DND-41 (cell line): ENCODE results near the gene TM9SF2.
"Not testable (repeated sequence)": the region's sequence is repeated elsewhere in the genome, so short reads cannot be mapped to it uniquely, and the experiment has no call there.

ENCODE experiments used
- ATAC-seq: fragments of 200-7000 bp; cut with Tn5 transposase; 3 replicates; pipeline ENCODE4 v1.9.1; 2021; ENCODE audit warnings: low read depth; ENCODE audit not compliant: insufficient read depth
- DNase-seq: peaks from one replicate; pipeline ENCODE4 v3.0.0-alpha.2; 2020
- H2AFZ ChIP-seq: 2 replicates; pipeline ENCODE4 v1.6.0; 2012; ENCODE audit warnings: low read depth, low read length
- H3K27ac ChIP-seq: 2 replicates; pipeline ENCODE4 v1.5.1; 2012; ENCODE audit warnings: low read length, inconsistent platforms
- H3K27me3 ChIP-seq: fragments of 200-600 bp; sonication (generic); 2 replicates; pipeline ENCODE4 v1.6.0; 2012; ENCODE audit warnings: low read length, mild to moderate bottlenecking, inconsistent platforms; ENCODE audit not compliant: insufficient read depth, poor library complexity
- H3K36me3 ChIP-seq: 2 replicates; pipeline ENCODE4 v1.5.1; 2012; ENCODE audit warnings: low read length, inconsistent platforms; ENCODE audit not compliant: insufficient read depth
- H3K4me1 ChIP-seq: 2 replicates; pipeline ENCODE4 v1.5.1; 2012; ENCODE audit warnings: mild to moderate bottlenecking, low read length; ENCODE audit not compliant: insufficient read depth
- H3K4me2 ChIP-seq: 2 replicates; pipeline ENCODE4 v1.6.0; 2012; ENCODE audit warnings: mild to moderate bottlenecking, moderate library complexity, low read length, inconsistent platforms; ENCODE audit not compliant: insufficient read depth
- H3K4me3 ChIP-seq, 2 experiments: fragments of 200-600 bp in 1 of 2; shearing (Covaris generic) in 1 of 2; 2 replicates each; pipeline ENCODE4 v1.5.1; 2012 to 2016; ENCODE audit warnings: inconsistent platforms in 2 of 2, low read length in 2 of 2, mild to moderate bottlenecking in 2 of 2, low read depth in 1 of 2, moderate library complexity in 1 of 2
- H3K79me2 ChIP-seq: 2 replicates; pipeline ENCODE4 v1.6.0; 2012; ENCODE audit warnings: low read length, inconsistent platforms; ENCODE audit not compliant: insufficient read depth
- H3K9ac ChIP-seq: 2 replicates; pipeline ENCODE4 v1.6.0; 2012; ENCODE audit warnings: low read depth, mild to moderate bottlenecking, inconsistent platforms, low read length, moderate library complexity
- H3K9me3 ChIP-seq: 2 replicates; pipeline ENCODE4 v1.5.1; 2012; ENCODE audit warnings: low read length, moderate library complexity, mild to moderate bottlenecking, inconsistent platforms; ENCODE audit not compliant: insufficient read depth, severe bottlenecking
- H4K20me1 ChIP-seq: 2 replicates; pipeline ENCODE4 v1.6.0; 2012; ENCODE audit warnings: low read length; ENCODE audit not compliant: insufficient read depth
- EZH2 ChIP-seq: IDR thresholded peaks from 3 replicates; pipeline ENCODE4 v1.6.1; 2012; ENCODE audit warnings: borderline replicate concordance, low read depth, mild to moderate bottlenecking, moderate library complexity, low read length, inconsistent platforms; ENCODE audit not compliant: severe bottlenecking
- TF ChIP-seq, protein P1 (sequence below): IDR thresholded peaks from 2 replicates; pipeline ENCODE4 v1.5.1; 2012; ENCODE audit warnings: borderline replicate concordance, low read length, moderate library complexity, mild to moderate bottlenecking; ENCODE audit not compliant: poor library complexity, severe bottlenecking; ENCODE audit errors: extremely low read depth

Gene TM9SF2

DNA sequence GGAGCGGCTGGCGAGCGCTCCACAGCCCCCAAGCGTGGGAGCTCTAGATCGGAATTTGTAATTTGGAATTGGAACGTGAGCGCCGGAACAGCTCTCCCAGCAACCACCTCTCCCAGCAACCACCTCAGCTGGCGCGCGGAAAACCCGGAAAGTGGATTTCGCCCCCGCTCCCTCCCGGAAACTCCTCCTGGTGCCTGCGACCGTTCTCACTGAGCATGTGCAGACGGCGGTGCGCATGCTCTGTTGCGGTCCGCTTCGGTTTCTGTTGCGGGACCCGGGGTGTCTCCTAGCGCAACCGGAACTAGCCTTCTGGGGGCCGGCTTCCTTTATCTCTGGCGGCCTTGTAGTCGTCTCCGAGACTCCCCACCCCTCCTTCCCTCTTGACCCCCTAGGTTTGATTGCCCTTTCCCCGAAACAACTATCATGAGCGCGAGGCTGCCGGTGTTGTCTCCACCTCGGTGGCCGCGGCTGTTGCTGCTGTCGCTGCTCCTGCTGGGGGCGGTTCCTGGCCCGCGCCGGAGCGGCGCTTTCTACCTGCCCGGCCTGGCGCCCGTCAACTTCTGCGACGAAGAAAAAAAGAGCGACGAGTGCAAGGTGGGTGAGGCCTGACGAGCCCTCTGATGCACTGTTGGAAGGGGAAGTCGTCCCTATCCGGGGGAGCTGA is at the start of gene TM9SF2:
Gene TM9SF2, plus strand, starts transcription at position 289 of the 664 bp plus-strand sequence. Its CDS starts 135 bp downstream, at position 424.
- Histone ChIP-seq H2AFZ (peak within 1 kb of the TSS; percentile 99), H3K36me3 (peaks cover 5% of the 10 kb centered on the region; the same call in 1 of the 2 replicates), H3K9me3 (no peaks in the 10 kb centered on the region), H3K9ac (peak within 1 kb of the TSS; percentile 95), H3K4me1 (peaks cover 52% of the 10 kb centered on the region), H3K79me2 (peaks cover 51% of the 10 kb centered on the region), H3K27ac (peak within 1 kb of the TSS; percentile 97), H3K4me2 (peak within 1 kb of the TSS; percentile 70), H4K20me1 (peaks cover 8% of the 10 kb centered on the region; the same call in 1 of the 2 replicates), H3K4me3 (peak within 1 kb of the TSS; percentile 95), H3K27me3 (no peaks in the 10 kb centered on the region)
- ATAC-seq (peak; percentile 84), DNase-seq (peak; percentile 98)
- TF ChIP-seq EZH2, result no peak
- TF ChIP-seq, protein P1, sequence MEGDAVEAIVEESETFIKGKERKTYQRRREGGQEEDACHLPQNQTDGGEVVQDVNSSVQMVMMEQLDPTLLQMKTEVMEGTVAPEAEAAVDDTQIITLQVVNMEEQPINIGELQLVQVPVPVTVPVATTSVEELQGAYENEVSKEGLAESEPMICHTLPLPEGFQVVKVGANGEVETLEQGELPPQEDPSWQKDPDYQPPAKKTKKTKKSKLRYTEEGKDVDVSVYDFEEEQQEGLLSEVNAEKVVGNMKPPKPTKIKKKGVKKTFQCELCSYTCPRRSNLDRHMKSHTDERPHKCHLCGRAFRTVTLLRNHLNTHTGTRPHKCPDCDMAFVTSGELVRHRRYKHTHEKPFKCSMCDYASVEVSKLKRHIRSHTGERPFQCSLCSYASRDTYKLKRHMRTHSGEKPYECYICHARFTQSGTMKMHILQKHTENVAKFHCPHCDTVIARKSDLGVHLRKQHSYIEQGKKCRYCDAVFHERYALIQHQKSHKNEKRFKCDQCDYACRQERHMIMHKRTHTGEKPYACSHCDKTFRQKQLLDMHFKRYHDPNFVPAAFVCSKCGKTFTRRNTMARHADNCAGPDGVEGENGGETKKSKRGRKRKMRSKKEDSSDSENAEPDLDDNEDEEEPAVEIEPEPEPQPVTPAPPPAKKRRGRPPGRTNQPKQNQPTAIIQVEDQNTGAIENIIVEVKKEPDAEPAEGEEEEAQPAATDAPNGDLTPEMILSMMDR, result peak; percentile 2

- Histone ChIP-seq H3K4me1 (no peaks in the 10 kb centered on the region), H3K4me2 (no peak overlapping the region), H3K36me3 (no peaks in the 10 kb centered on the region), H3K27ac (no peak overlapping the region), H3K9ac (no peak overlapping the region), H3K9me3 (peaks cover 5% of the 10 kb centered on the region), H2AFZ (no peak overlapping the region), H3K4me3 (no peak overlapping the region), H4K20me1 (no peaks in the 10 kb centered on the region), H3K27me3 (no peaks in the 10 kb centered on the region), H3K79me2 (no peaks in the 10 kb centered on the region)
- TF ChIP-seq EZH2, result no peak
- TF ChIP-seq, protein P1, result no peak
- DNase-seq (no peak), ATAC-seq (no peak)
Measured at GRCh38 chr13:99454518-99455183, 46.6 kb upstream of the TM9SF2 start.

- ATAC-seq (no peak), DNase-seq (no peak)
- Histone ChIP-seq H2AFZ (no peak overlapping the region), H4K20me1 (no peaks in the 10 kb centered on the region), H3K27ac (no peak overlapping the region), H3K79me2 (no peaks in the 10 kb centered on the region), H3K27me3 (no peaks in the 10 kb centered on the region), H3K4me1 (0 out of 2 replicates have a peak, but pooled peaks cover under 1% of the 10 kb centered on the region), H3K36me3 (no peaks in the 10 kb centered on the region), H3K4me2 (no peak overlapping the region), H3K9me3 (peaks cover 5% of the 10 kb centered on the region), H3K9ac (no peak overlapping the region), H3K4me3 (no peak overlapping the region)
- TF ChIP-seq, protein P1, result no peak
- no peak for TF ChIP-seq EZH2
Measured at GRCh38 chr13:99459099-99459850, 42.0 kb upstream of the TM9SF2 start.

DNA sequence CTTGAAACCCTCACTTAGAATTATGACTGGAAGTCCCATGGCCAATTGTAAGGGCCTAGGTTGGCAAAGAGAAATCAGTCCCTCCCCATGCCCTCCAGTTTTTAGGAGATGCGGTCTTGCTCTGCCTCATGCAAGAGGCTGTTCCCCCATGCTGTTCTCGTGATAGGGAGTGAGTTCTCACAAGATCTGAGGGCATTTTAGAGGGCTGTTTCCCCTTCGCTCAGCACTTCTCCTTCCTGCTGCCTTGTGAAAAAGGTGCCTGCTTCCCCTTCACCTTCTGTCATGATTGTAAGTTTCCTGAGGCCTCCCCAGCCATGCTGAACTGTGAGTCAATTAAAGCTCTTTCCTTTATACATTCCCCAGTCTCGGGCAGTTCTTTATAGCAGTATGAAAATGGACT is 40.5 kb upstream of the TM9SF2 start:
- not testable (repeated sequence) for H3K4me1 ChIP-seq, H3K79me2 ChIP-seq, H4K20me1 ChIP-seq, ATAC-seq, H3K27ac ChIP-seq, H2AFZ ChIP-seq, H3K4me2 ChIP-seq, H3K36me3 ChIP-seq, DNase-seq, H3K4me3 ChIP-seq, H3K27me3 ChIP-seq, H3K9me3 ChIP-seq, H3K9ac ChIP-seq
